Hepatocyte (in vitro differentiated cells): ENCODE data around the gene ARPC1B.

Experiments used
- EZH2 ChIP-seq: fragments of 200-600 bp; sonication (generic); IDR thresholded peaks from 2 replicates; pipeline ENCODE4 v1.6.1; 2016; ENCODE audit warnings: antibody characterized with exemption, mild to moderate bottlenecking, borderline replicate concordance
- TF ChIP-seq, protein P1 (sequence below): fragments of 200-600 bp; sonication (generic); IDR thresholded peaks from 2 replicates; pipeline ENCODE4 v1.5.1; 2016; ENCODE audit warnings: antibody characterized with exemption, mild to moderate bottlenecking; ENCODE audit not compliant: poor library complexity

DNA sequence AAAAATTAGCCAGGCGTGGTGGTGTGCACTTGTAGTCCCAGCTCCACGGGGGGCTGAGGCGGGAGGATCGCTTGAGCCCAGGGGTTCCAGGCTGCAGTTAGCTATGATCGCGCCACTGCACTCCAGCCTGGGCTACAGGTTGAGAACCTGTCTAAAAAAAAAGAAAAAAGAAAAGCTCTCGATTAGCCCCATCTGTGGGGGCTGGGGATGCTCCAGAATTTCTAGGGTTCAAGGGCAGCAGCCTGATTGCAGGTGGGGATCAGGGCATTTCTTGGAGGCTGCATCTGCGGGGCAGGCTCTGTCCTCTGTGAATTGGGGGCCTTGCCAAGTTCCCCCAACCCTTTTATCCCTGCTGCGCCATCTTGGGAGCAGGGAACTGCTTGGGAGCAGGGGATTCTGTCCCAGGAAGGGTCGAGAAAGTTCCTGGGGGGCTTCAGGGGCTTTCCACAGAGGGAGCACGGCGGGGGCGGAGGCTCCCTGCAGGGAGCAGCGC is 49.5 kb upstream of the ARPC1B start:
- TF ChIP-seq, protein P1, sequence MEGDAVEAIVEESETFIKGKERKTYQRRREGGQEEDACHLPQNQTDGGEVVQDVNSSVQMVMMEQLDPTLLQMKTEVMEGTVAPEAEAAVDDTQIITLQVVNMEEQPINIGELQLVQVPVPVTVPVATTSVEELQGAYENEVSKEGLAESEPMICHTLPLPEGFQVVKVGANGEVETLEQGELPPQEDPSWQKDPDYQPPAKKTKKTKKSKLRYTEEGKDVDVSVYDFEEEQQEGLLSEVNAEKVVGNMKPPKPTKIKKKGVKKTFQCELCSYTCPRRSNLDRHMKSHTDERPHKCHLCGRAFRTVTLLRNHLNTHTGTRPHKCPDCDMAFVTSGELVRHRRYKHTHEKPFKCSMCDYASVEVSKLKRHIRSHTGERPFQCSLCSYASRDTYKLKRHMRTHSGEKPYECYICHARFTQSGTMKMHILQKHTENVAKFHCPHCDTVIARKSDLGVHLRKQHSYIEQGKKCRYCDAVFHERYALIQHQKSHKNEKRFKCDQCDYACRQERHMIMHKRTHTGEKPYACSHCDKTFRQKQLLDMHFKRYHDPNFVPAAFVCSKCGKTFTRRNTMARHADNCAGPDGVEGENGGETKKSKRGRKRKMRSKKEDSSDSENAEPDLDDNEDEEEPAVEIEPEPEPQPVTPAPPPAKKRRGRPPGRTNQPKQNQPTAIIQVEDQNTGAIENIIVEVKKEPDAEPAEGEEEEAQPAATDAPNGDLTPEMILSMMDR, result no peak
- TF ChIP-seq EZH2, result no peak
